ENCODE measurements around the gene AZGP1. TPM values are rescaled to one million over a fixed set of nuclear protein-coding genes. Genes with fewer than 3 reads are reported as not detected.
A peak's percentile ranks its signal among the peaks of the same experiment; 100 is the strongest.

The AZGP1 gene
- total RNA-seq, result 0.39 TPM in 1 of 2 replicates, not detected in the other
- not detected in 2 replicates for polyA plus RNA-seq

- DNase-seq (ENCODE audit: low read depth in 1 of 2, low spot score in 1 of 2), result peak in 1 of 2 donors; percentile 43
- Histone ChIP-seq H3K9me3 (ENCODE audit: low read depth) (no peaks in the 10 kb centered on the region), H3K27ac (no peak within 1 kb of the TSS), H3K4me1 (ENCODE audit: low read depth) (no peaks in the 10 kb centered on the region), H3K4me3 (no peak within 1 kb of the TSS), H3K27me3 (no peaks in the 10 kb centered on the region), H3K36me3 (no peaks in the 10 kb centered on the region)
- TF ChIP-seq, protein P1, sequence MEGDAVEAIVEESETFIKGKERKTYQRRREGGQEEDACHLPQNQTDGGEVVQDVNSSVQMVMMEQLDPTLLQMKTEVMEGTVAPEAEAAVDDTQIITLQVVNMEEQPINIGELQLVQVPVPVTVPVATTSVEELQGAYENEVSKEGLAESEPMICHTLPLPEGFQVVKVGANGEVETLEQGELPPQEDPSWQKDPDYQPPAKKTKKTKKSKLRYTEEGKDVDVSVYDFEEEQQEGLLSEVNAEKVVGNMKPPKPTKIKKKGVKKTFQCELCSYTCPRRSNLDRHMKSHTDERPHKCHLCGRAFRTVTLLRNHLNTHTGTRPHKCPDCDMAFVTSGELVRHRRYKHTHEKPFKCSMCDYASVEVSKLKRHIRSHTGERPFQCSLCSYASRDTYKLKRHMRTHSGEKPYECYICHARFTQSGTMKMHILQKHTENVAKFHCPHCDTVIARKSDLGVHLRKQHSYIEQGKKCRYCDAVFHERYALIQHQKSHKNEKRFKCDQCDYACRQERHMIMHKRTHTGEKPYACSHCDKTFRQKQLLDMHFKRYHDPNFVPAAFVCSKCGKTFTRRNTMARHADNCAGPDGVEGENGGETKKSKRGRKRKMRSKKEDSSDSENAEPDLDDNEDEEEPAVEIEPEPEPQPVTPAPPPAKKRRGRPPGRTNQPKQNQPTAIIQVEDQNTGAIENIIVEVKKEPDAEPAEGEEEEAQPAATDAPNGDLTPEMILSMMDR (IDR thresholded peaks at IDR 0.05; ENCODE audit: low read depth, low read length), result no peak
Observed at GRCh38 chr7:99975782-99976521, at the start of gene AZGP1. Gene AZGP1 (minus strand): TSS chr7:99976031. CDS start chr7:99976020, 11 bp downstream.

DNA sequence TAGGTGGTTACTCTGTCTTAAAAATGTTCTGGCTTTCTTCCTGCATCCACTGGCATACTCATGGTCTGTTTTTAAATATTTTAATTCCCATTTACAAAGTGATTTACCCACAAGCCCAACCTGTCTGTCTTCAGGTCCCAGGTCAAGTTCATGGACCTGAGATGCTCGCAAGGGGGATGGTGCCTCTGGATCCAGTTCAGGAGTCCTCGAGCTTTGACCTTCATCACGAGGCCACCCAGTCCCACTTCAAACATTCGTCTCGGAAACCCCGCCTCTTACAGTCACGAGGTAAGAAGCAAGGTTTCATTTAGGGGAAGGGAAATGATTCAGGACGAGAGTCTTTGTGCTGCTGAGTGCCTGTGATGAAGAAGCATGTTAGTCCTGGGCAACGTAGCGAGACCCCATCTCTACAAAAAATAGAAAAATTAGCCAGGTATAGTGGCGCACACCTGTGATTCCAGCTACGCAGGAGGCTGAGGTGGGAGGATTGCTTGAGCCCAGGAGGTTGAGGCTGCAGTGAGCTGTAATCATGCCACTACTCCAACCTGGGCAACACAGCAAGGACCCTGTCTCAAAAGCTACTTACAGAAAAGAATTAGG is 48.3 kb upstream of the AZGP1 start:
- TF ChIP-seq, protein P1 (IDR thresholded peaks at IDR 0.05; ENCODE audit: low read depth, low read length), result no peak
- no peaks in the 10 kb centered on the region for H3K9me3 ChIP-seq (ENCODE audit: low read depth)
- H3K4me1 ChIP-seq (ENCODE audit: low read depth), result no peaks in the 10 kb centered on the region
- no peak overlapping the region for H3K4me3 ChIP-seq
- peaks cover 34% of the 10 kb centered on the region for H3K36me3 ChIP-seq
- no peaks in the 10 kb centered on the region for H3K27me3 ChIP-seq
- no peak overlapping the region for H3K27ac ChIP-seq
- no peak for DNase-seq (ENCODE audit: low read depth in 1 of 2, low spot score in 1 of 2)

- no peaks in the 10 kb centered on the region for H3K27me3 ChIP-seq
- H3K36me3 ChIP-seq, result peaks cover 33% of the 10 kb centered on the region
- no peak overlapping the region for H3K27ac ChIP-seq
- H3K4me3 ChIP-seq, result no peak overlapping the region
- no peaks in the 10 kb centered on the region for H3K4me1 ChIP-seq (ENCODE audit: low read depth)
- no peaks in the 10 kb centered on the region for H3K9me3 ChIP-seq (ENCODE audit: low read depth)
- no peak for DNase-seq (ENCODE audit: low read depth in 1 of 2, low spot score in 1 of 2)
- TF ChIP-seq, protein P1 (IDR thresholded peaks at IDR 0.05; ENCODE audit: low read depth, low read length), result no peak
Observed at GRCh38 chr7:100023526-100023925, 47.7 kb upstream of the AZGP1 start.

DNA sequence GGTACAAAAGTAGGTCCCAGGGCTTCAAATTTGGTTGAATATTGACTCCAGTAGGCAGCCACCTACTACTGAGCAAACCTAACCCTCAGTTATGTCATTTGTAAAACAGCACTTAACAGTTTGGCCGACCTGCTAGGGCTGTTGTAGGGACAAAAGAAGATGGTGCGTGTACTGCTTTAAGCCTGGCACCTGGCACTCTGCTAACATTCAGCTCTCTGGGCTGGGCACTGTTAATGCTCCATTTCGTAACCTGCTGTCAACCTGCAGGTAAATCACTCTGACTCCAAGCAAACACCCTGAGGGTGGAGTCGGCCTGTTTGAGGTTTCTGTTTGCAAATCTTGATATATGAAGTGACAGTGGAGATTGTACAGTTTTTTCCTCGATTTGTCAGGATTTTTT is 46.8 kb upstream of the AZGP1 start:
- no peak overlapping the region for H3K27ac ChIP-seq
- no peaks in the 10 kb centered on the region for H3K4me1 ChIP-seq (ENCODE audit: low read depth)
- no peak overlapping the region for H3K4me3 ChIP-seq
- no peaks in the 10 kb centered on the region for H3K9me3 ChIP-seq (ENCODE audit: low read depth)
- DNase-seq (ENCODE audit: low read depth in 1 of 2, low spot score in 1 of 2), result no peak
- H3K27me3 ChIP-seq, result no peaks in the 10 kb centered on the region
- TF ChIP-seq, protein P1 (IDR thresholded peaks at IDR 0.05; ENCODE audit: low read depth, low read length), result no peak
- peaks cover 29% of the 10 kb centered on the region for H3K36me3 ChIP-seq

DNA sequence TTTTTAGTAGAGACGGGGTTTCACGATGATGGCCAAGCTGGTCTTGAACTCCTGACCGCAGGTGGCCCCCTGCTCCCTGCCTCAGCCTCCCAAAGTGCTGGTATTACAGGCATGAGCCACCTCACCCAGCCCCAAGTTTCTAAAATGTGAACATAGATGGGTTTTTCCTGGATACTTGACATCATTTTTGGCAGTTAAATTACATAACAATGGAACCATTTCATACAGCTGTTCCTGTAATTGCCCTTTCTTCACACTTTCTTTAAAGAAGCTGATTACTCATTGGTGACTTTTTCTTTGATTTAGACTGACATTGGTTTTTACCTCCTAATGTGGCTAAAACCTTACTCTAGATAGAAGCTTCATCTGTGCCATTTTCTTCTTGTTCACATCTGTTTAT is 45.5 kb upstream of the AZGP1 start:
- Histone ChIP-seq H3K4me3 (no peak overlapping the region), H3K9me3 (ENCODE audit: low read depth) (no peaks in the 10 kb centered on the region), H3K36me3 (peaks cover 21% of the 10 kb centered on the region), H3K27me3 (no peaks in the 10 kb centered on the region), H3K4me1 (ENCODE audit: low read depth) (peaks cover 3% of the 10 kb centered on the region), H3K27ac (no peak overlapping the region)
- DNase-seq (ENCODE audit: low read depth in 1 of 2, low spot score in 1 of 2), result no peak
- TF ChIP-seq, protein P1 (IDR thresholded peaks at IDR 0.05; ENCODE audit: low read depth, low read length), result no peak

Measured in cardiac muscle cell (in vitro differentiated cells and primary cell).